CD4-positive, alpha-beta T cell treated with Interferon gamma for 1 hour (primary cell): ENCODE data around the gene ANHX.
"Not testable (repeated sequence)": the region's sequence is repeated elsewhere in the genome, so short reads cannot be mapped to it uniquely, and the experiment has no call there.

ENCODE experiments used
- DNase-seq: peaks from one replicate; pipeline ENCODE4 v3.0.0-alpha.2; 2020

ANHX gene

GRCh38 chr12:133235401-133236112 lies at the start of gene ANHX:
ANHX (minus strand) TSS chr12:133235877; CDS start chr12:133234356, 1,521 bp downstream.
- no peak for DNase-seq

GRCh38 chr12:133264668-133265067 lies 29.0 kb upstream of the ANHX start:
- DNase-seq = not testable (repeated sequence)

GRCh38 chr12:133264173-133264572 lies 28.5 kb upstream of the ANHX start:
- no peak for DNase-seq

- no peak for DNase-seq
Measured at GRCh38 chr12:133256321-133256720, 20.6 kb upstream of the ANHX start.

- DNase-seq = not testable (repeated sequence)
Measured at GRCh38 chr12:133255833-133256232, 20.2 kb upstream of the ANHX start.

GRCh38 chr12:133251732-133252131 lies 16.1 kb upstream of the ANHX start:
- DNase-seq = no peak

GRCh38 chr12:133236556-133236955 lies 879 bp upstream of the ANHX start:
- DNase-seq = no peak

GRCh38 chr12:133236144-133236543 lies 467 bp upstream of the ANHX start:
- DNase-seq = no peak

GRCh38 chr12:133234971-133235370 lies 706 bp downstream of the ANHX start:
- no peak for DNase-seq

- DNase-seq = no peak
Measured at GRCh38 chr12:133233993-133234564, 1.6 kb downstream of the ANHX start.

GRCh38 chr12:133233006-133233405 lies 2.7 kb downstream of the ANHX start:
- DNase-seq = no peak

GRCh38 chr12:133231001-133231400 lies 4.7 kb downstream of the ANHX start:
- DNase-seq = no peak

GRCh38 chr12:133227281-133227852 lies 8.3 kb downstream of the ANHX start:
- DNase-seq = no peak

- no peak for DNase-seq
Measured at GRCh38 chr12:133226690-133227089, 9.0 kb downstream of the ANHX start.

GRCh38 chr12:133225527-133225926 lies 10.2 kb downstream of the ANHX start:
- no peak for DNase-seq

- no peak for DNase-seq
Measured at GRCh38 chr12:133222211-133222610, 13.5 kb downstream of the ANHX start.

GRCh38 chr12:133221241-133221640 lies 14.4 kb downstream of the ANHX start:
- DNase-seq = no peak

- DNase-seq = no peak
Measured at GRCh38 chr12:133220521-133220920, 15.2 kb downstream of the ANHX start.

- DNase-seq = no peak
Measured at GRCh38 chr12:133217219-133217618, 18.5 kb downstream of the ANHX start.

- DNase-seq = no peak
Measured at GRCh38 chr12:133215724-133216123, 20.0 kb downstream of the ANHX start.

GRCh38 chr12:133206390-133206789 lies 29.3 kb downstream of the ANHX start:
- DNase-seq = no peak

- DNase-seq = no peak
Measured at GRCh38 chr12:133204264-133204603, 31.4 kb downstream of the ANHX start.

GRCh38 chr12:133203344-133204263 lies 32.1 kb downstream of the ANHX start:
- DNase-seq = no peak
